GM18867 (cell line): ENCODE data around the gene GPR37L1.
A peak's percentile ranks its signal among the peaks of the same experiment; 100 is the strongest.

Source experiments
- ATAC-seq: cut with Tn5 transposase; IDR thresholded peaks from one replicate; pipeline ENCODE4 v1.9.1; 2021; ENCODE audit warnings: mild to moderate bottlenecking, moderate library complexity; ENCODE audit not compliant: unreplicated experiment

GPR37L1 gene

GRCh38 chr1:202154148-202154765, 31.5 kb downstream of the GPR37L1 start:
- ATAC-seq: no peak

- ATAC-seq: no peak
Observed at GRCh38 chr1:202154766-202155477, 32.2 kb downstream of the GPR37L1 start.

DNA sequence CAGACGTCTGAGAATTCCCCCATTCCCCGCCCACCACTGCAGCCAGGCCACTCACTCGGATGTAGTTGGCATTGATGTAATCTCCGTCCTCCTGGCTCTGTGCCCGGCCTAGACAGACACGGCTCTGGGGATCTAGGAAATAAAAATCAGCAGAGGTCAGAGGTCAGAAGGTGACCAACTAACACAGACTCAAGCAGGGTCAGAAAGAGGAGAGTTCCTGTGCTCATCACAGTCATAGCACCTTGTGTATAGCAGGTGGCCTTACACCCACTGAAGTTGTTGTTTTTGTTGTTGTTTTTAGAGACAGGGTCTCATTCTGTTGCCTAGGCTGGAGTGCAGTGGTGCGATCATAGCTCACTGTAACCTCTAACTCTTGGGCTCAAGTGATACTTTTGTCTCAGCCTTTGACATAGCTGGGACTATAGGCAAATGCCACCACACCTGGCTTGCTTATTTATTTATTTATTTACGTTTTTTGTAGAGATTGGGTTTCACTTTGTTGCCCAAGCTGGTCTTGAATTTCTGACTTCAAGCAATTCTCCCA, 32.8 kb downstream of the GPR37L1 start:
- ATAC-seq: no peak

DNA sequence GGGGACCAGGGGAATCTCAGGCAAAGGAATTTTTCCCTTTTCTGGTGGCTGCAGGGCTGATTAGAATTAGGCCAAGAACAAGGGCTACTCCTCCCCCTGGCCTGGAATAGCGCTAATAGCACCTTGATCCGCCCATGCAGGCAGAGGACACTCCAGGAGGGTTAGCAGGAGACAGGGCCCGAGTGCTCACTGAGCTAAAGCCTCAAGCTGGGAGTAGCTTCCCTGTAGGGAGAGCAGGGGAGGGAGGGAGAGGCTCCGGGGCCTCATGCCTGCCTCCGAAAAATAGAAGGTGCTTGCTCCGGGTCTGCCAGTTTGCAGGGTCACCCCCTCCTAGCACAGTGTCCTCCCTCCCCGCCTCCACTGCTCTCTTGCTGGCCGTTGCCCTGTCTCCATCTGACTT, 33.9 kb downstream of the GPR37L1 start:
- ATAC-seq: no peak

DNA sequence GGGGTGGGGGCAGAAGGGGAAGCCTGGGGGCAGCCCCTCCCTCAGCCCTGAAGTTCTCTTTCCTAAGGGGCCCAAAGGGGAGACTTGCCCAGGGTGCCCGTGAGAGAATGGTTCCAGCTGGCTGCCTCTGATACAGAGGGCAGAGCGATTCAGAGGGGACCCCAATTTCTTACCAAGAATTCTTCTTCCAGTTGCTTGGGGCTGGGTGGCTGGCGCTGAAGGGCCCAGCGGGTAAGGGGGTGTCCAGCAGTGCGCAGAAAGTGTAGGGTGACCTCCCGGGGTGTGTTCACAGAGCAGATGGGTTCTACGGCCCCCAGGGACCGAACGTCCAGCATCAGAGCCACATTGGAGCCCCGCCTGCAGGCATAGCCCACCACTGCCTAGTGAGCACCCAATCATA, 35.2 kb downstream of the GPR37L1 start:
- no peak for ATAC-seq

GRCh38 chr1:202158810-202159533, 36.3 kb downstream of the GPR37L1 start:
- no peak for ATAC-seq

DNA sequence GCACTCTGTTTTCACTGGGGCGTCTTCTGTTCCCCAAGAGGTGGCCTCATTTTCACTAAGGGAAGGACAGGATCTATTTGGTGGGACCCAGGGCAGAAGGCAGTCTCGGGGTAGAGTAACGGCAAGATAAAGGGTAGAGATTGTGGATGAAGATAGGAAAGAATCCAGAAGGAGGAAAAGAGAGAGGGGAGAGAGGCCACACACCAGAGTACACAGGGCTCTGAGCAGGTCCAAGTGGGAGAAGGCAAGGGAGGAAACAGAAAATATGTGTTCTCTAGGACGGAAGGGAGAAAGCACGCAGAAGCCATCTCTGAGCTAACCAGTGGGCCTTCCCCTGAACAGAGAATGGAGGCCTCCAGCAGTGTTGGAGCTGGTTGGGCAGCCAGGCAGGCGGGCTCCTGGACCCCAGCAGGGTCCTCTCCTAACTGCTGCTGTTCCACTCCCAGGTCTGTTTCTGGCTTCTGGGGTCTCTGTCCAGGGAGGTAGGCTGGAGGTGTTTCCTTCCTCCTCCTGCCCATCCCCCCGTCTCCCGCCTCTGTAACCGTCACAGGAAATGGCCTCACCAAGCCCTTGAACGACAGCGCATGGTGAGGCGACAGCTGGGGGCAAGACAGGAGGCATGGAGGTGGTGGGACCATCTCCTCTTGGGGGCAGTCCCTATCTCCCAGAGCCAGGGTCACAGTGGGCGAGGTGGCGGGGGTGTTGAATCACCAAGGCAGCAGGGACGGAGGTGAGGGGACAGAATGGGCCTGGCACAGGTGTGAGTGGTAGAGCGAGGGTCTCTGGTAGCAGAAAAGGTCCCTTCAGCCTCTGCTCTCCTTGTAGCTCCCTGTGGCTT, 37.0 kb downstream of the GPR37L1 start:
- ATAC-seq: no peak

- peak; percentile 53 for ATAC-seq
Observed at GRCh38 chr1:202160377-202160940, 37.7 kb downstream of the GPR37L1 start, which contains the start of gene PTPN7. PTPN7 (minus strand) TSS chr1:202160602; CDS start chr1:202159402, 1,200 bp downstream.

GRCh38 chr1:202161151-202162046, 38.7 kb downstream of the GPR37L1 start:
- no peak for ATAC-seq

DNA sequence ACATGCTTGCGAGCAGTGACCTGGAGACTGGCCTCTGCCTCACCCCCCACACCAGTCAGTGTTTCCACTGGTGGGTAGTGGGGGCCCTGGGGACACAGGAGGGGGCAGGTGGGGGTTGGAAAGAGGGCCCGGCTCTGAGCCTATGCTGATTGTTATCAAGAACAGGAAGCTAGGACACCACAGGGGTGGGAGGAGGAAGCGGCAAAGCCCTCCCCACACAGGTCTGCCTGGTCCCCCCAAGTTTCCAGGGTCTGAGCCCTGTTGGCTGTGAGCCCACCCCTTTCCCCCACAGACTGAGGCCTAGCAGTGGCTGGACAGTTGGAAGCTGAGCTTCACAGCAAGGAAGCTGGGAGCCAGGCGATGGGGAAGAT, 39.3 kb downstream of the GPR37L1 start:
- ATAC-seq: no peak

DNA sequence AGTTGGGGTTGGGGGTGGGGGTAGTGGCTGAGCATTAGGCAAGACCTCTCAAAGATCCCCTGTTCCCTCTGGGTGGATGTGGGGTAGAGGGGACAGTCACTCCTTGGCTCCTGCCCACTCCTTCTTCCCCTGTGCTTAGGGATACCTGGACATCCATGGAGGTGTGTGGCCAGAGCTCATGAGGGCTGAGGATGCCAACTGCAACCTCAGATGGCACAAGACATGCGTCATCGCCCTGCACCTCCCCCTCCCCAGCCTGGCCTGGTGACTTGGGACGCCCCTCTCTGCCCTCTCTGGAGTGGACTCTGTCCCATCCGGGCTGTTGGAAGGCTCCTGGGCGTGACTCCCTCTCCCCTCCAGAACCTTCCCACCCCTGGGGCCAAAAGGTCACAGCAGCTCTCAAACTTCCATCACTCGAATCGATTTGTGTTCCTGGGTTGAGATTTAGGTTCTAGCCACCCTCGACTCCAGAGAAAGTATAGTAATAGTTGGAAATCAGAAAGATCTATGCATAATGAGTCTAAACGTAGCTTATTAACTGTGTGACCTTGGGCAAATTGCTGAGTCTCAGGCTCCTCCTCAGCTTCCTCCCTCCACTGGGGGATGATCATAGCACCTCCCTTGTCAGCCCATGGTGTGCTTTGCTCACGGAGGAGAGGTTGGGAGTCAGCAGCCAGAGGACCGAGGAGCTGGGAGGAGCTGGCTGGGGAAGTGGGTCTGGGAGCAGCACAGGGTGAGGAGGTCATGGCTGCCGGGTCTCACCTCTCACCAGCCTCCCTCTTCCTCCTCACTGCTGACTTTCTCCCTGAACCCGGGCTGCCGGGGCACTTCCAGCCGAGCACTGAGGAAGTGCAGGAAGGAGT, 39.9 kb downstream of the GPR37L1 start:
- ATAC-seq: no peak

- no peak for ATAC-seq
Observed at GRCh38 chr1:202163281-202164270, 40.9 kb downstream of the GPR37L1 start.

DNA sequence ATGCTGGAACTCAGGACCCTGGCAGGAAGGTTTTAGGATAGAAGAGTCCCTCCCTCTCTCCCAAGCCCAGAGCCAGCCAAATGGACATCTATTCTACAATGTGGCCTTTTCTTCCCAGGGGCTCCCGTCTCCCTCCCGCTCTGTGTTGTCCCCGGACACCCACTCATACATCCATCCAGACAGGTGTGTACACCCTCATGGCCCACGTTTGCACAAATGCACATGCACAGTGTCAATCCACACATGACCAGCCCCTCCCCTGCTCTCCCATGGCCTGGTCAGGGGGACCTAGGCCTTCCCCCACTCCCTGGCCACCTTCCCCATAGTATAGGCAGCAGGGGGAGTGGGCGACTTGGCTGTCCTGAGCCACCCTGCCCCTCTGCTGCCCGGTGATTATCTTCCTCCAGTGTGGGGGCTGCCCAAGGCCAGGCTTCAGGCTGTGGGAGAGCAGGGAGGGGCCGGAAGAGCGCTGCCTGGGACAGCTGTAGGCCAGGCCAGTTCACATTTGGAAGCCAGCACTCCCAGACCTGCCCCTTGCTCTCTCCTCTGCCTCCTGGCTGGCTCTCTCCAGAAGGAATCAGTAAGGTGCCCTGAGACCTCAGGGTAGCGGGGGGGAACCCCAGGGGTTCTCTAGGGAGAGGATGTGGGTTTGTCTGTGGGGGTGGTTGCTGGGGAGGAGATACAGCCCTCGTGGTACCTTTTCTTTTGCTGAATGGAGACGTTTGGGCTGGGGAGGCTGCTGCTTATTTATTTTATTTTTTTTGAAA, 41.7 kb downstream of the GPR37L1 start:
- ATAC-seq: peak; percentile 58

DNA sequence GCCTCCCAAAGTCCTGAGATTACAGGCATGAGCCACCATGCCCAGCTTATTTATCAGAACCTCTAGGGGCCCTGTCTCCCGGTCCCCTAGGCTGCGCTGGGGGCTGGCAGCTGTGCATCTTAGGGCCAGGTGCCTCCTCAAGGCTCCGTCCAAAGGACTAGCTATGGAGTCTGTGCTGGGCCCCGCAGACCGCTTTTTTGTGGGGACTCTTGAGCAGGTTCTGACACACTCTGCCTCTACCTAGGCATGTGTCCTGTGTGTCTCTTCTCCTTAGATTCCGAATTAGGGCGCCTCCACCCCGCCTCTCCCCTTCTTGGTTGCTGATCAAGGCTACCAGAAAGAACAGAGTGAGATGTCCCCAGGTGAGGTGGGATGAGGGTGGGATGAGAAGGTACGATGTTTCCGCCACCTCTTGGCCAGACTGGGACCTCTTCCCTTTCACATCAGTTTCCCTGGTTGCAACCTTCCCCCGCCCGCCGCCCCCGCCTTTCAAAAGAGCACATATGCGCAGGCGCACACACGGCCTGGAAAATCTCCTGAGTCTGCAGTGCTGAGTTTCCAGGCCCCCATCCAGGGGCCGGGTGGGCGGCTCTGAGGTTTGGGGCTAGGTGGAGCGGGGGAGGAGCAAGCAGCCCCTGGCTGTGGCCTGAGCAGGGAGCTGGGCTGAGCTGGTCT, 42.7 kb downstream of the GPR37L1 start:
- no peak for ATAC-seq

DNA sequence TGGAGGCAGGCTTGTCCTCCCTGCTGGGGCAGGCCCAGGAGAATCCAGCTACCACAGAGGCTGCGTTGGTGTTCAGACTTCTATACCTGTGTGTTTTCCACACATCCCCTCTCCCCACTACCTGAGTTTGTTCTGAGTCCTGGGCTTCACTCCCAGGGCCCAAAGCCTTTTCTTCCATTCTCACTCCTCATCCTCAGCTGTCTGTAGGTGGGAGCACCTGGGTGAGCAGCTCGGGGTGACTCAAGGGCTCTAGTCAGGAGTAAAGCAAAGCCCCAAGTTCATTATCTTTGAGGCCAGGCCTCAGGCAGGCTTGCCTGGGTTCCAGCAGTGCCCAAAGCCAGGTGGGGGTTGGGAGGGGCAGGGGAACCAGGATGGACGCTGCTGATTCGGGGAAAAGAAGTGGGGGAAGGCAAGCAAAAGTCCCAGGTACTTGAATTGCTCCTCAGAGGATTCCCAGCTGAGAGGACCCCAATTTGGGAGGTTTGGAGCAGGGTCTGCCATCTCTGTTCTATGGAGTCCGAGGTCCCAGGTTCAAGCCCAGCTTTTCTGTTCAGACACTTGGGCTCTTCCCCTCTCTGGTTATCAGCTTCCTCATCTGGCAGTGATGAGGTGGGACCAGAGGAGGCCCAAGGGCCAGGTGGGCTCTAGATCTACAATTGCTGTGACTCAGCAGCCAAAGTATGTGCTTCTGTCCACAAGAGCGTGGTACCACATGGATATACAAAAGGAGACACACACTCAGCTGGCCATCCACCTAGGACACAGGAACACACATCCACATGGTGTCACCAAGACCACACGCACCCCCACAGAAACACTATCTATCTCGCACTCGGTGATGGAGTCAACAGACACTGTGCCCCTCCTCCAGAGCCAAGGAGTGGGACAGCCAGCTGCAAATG, 43.5 kb downstream of the GPR37L1 start:
- ATAC-seq: no peak
